ENCODE measurements around the gene EPHA7. TPM values are rescaled to one million over a fixed set of nuclear protein-coding genes. Genes with fewer than 3 reads are reported as not detected.

The EPHA7 gene
- total and polyA plus RNA-seq, 4 donors: under 0.01 to 0.37 (median 0.01) TPM; not detected in 1

DNA sequence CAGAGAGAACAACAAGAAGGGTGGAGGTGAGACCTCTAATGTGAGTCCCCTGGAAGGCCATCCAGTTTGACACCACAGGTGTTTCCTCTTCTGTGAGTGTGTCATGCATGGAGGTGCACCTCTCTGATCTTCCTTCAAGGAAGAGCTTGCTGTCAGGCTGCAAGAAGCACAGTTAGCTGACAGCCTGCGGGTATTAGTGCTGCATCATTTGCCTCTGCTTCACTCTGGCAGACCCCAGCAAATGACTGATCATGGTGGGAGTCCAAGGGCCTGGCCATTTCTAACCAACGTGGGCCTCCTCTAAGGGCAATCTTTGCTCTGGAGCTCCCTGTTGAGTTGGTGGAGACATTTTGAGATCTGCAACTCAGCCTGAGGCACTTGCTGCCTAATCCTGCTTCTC is 206.3 kb downstream of the EPHA7 start (continued):
- TF ChIP-seq, protein P1, sequence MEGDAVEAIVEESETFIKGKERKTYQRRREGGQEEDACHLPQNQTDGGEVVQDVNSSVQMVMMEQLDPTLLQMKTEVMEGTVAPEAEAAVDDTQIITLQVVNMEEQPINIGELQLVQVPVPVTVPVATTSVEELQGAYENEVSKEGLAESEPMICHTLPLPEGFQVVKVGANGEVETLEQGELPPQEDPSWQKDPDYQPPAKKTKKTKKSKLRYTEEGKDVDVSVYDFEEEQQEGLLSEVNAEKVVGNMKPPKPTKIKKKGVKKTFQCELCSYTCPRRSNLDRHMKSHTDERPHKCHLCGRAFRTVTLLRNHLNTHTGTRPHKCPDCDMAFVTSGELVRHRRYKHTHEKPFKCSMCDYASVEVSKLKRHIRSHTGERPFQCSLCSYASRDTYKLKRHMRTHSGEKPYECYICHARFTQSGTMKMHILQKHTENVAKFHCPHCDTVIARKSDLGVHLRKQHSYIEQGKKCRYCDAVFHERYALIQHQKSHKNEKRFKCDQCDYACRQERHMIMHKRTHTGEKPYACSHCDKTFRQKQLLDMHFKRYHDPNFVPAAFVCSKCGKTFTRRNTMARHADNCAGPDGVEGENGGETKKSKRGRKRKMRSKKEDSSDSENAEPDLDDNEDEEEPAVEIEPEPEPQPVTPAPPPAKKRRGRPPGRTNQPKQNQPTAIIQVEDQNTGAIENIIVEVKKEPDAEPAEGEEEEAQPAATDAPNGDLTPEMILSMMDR (IDR thresholded peaks at IDR 0.05; ENCODE audit: low read depth, low read length, missing input control): no peak
- TF ChIP-seq RXRA (IDR thresholded peaks at IDR 0.05): no peak
- no peak for TF ChIP-seq FOXA2 (IDR thresholded peaks at IDR 0.05)

DNA sequence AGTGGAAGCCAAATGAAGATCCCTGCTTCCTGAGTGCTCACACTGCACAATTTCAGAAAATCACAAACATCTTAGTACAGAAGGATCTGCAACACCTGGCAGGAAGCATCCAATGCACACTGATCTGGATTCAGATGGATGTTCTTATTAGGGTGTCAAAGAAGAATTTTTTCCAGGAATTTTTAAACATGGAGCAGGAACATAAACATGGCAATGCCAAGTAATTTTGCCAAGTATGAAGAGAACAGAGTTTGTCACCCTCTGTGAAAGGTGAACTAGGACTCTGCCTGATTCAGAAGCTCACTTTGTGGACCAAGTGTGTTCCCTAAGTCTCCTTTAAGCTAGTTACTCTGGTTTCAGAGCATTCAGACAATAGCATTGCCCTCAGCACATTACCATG is 208.5 kb downstream of the EPHA7 start:
- H3K27me3 ChIP-seq (ENCODE audit: control insufficient read depth in 4 of 4, insufficient read depth in 4 of 4, low read length in 3 of 4): no peaks in the 10 kb centered on the region
- no peak for DNase-seq (ENCODE audit: low spot score)
- H3K4me1 ChIP-seq (ENCODE audit: control insufficient read depth in 4 of 4, insufficient read depth in 4 of 4, low read length in 3 of 4): no peaks in the 10 kb centered on the region
- no peak overlapping the region for H3K4me3 ChIP-seq (ENCODE audit: low read depth in 1 of 3, low read length in 3 of 3)
- no peak for TF ChIP-seq HNF4G (IDR thresholded peaks at IDR 0.05)
- TF ChIP-seq MAX (IDR thresholded peaks at IDR 0.05): no peak
- TF ChIP-seq SP1 (IDR thresholded peaks at IDR 0.05): no peak
- TF ChIP-seq FOXA2 (IDR thresholded peaks at IDR 0.05): no peak
- TF ChIP-seq, protein P1 (IDR thresholded peaks at IDR 0.05; ENCODE audit: low read depth, low read length, missing input control): no peak
- TF ChIP-seq YY1 (IDR thresholded peaks at IDR 0.05): no peak
- TF ChIP-seq EGR1 (IDR thresholded peaks at IDR 0.05; ENCODE audit: low read depth in 2 of 2): no peak
- no peak for TF ChIP-seq ATF3 (IDR thresholded peaks at IDR 0.05)
- no peaks in the 10 kb centered on the region for H3K36me3 ChIP-seq (ENCODE audit: control insufficient read depth in 4 of 4, insufficient read depth in 3 of 4, low read depth in 1 of 4, low read length in 3 of 4)
- no peak overlapping the region for H3K9ac ChIP-seq (ENCODE audit: low read depth in 1 of 2, low read length in 2 of 2)
- H3K9me3 ChIP-seq (ENCODE audit: control insufficient read depth in 4 of 4, low read length in 3 of 4): no peaks in the 10 kb centered on the region
- H3K27ac ChIP-seq (ENCODE audit: low read depth in 1 of 2, low read length in 2 of 2): no peak overlapping the region

DNA sequence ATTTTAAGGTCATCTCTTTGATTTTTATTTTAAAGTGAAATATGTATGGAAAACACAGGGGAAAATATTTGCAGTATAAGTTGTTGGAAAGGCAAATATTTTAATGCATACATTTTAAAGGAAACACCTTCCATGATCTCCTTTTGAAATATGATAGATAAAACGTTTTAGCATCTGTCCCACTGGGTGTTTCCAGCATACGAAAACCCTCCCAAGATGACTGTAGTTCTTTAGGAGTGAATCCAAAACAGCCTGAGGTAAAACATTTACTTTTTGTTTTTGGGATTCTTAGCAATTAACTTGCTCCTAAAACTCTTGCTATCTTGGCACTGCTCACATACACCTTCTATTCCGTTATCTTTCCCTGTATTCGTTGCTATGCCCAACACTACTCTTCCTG is 210.0 kb downstream of the EPHA7 start:
- no peak for DNase-seq (ENCODE audit: low spot score)
- H3K9me3 ChIP-seq (ENCODE audit: control insufficient read depth in 4 of 4, low read length in 3 of 4): no peaks in the 10 kb centered on the region
- no peak for TF ChIP-seq MAX (IDR thresholded peaks at IDR 0.05)
- TF ChIP-seq ZBTB33 (IDR thresholded peaks at IDR 0.05): no peak
- TF ChIP-seq, protein P2, sequence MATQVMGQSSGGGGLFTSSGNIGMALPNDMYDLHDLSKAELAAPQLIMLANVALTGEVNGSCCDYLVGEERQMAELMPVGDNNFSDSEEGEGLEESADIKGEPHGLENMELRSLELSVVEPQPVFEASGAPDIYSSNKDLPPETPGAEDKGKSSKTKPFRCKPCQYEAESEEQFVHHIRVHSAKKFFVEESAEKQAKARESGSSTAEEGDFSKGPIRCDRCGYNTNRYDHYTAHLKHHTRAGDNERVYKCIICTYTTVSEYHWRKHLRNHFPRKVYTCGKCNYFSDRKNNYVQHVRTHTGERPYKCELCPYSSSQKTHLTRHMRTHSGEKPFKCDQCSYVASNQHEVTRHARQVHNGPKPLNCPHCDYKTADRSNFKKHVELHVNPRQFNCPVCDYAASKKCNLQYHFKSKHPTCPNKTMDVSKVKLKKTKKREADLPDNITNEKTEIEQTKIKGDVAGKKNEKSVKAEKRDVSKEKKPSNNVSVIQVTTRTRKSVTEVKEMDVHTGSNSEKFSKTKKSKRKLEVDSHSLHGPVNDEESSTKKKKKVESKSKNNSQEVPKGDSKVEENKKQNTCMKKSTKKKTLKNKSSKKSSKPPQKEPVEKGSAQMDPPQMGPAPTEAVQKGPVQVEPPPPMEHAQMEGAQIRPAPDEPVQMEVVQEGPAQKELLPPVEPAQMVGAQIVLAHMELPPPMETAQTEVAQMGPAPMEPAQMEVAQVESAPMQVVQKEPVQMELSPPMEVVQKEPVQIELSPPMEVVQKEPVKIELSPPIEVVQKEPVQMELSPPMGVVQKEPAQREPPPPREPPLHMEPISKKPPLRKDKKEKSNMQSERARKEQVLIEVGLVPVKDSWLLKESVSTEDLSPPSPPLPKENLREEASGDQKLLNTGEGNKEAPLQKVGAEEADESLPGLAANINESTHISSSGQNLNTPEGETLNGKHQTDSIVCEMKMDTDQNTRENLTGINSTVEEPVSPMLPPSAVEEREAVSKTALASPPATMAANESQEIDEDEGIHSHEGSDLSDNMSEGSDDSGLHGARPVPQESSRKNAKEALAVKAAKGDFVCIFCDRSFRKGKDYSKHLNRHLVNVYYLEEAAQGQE (IDR thresholded peaks at IDR 0.05): no peak
- no peak for TF ChIP-seq JUND (IDR thresholded peaks at IDR 0.05)
- TF ChIP-seq HNF4G (IDR thresholded peaks at IDR 0.05): no peak
- TF ChIP-seq FOXA1 (IDR thresholded peaks at IDR 0.05): no peak
- TF ChIP-seq GABPA (IDR thresholded peaks at IDR 0.05 in 1 of 2, conservative IDR thresholded peaks at IDR 0.05 in 1 of 2): no peak
- no peak for TF ChIP-seq RAD21 (IDR thresholded peaks at IDR 0.05)
- no peak for TF ChIP-seq SP1 (IDR thresholded peaks at IDR 0.05)
- no peak for TF ChIP-seq HNF4A (conservative IDR thresholded peaks at IDR 0.05)
- no peak for TF ChIP-seq EGR1 (IDR thresholded peaks at IDR 0.05; ENCODE audit: low read depth in 2 of 2)
- H3K27ac ChIP-seq (ENCODE audit: low read depth in 1 of 2, low read length in 2 of 2): no peak overlapping the region
- H3K36me3 ChIP-seq (ENCODE audit: control insufficient read depth in 4 of 4, insufficient read depth in 3 of 4, low read depth in 1 of 4, low read length in 3 of 4): no peaks in the 10 kb centered on the region
- no peaks in the 10 kb centered on the region for H3K27me3 ChIP-seq (ENCODE audit: control insufficient read depth in 4 of 4, insufficient read depth in 4 of 4, low read length in 3 of 4)
- 57% methylated on average over 4 of the region's 4 CpGs for WGBS
- no peaks in the 10 kb centered on the region for H3K4me1 ChIP-seq (ENCODE audit: control insufficient read depth in 4 of 4, insufficient read depth in 4 of 4, low read length in 3 of 4)
- H3K4me3 ChIP-seq (ENCODE audit: low read depth in 1 of 3, low read length in 3 of 3): no peak overlapping the region
- no peak overlapping the region for H3K9ac ChIP-seq (ENCODE audit: low read depth in 1 of 2, low read length in 2 of 2)

Measured in liver (tissue), 9 donors.